SKM-1 treated with dmso at 0.1 percent for 144 hours (cell line): ENCODE results near the gene SLC16A6.
A peak's percentile ranks its signal among the peaks of the same experiment; 100 is the strongest.
"Not testable (repeated sequence)": the region's sequence is repeated elsewhere in the genome, so short reads cannot be mapped to it uniquely, and the experiment has no call there.

Experiments
- DNase-seq: peaks from one replicate; lab custom pipeline; 2025; ENCODE audit not compliant: unreplicated experiment; lab: John Stamatoyannopoulos, UW

SLC16A6 gene

GRCh38 chr17:68314916-68315535 is 24.1 kb upstream of the SLC16A6 start:
- peak; percentile 32 for DNase-seq

- no peak for DNase-seq
Observed at GRCh38 chr17:68310152-68310551, 19.2 kb upstream of the SLC16A6 start.

- DNase-seq: not testable (repeated sequence)
Observed at GRCh38 chr17:68309066-68309670, 18.2 kb upstream of the SLC16A6 start.

GRCh38 chr17:68308486-68308885 is 17.6 kb upstream of the SLC16A6 start:
- DNase-seq: not testable (repeated sequence)

- DNase-seq: no peak
Observed at GRCh38 chr17:68307443-68307842, 16.5 kb upstream of the SLC16A6 start.

- no peak for DNase-seq
Observed at GRCh38 chr17:68306819-68307218, 15.9 kb upstream of the SLC16A6 start.

- DNase-seq: no peak
Observed at GRCh38 chr17:68305142-68305541, 14.2 kb upstream of the SLC16A6 start.

- DNase-seq: no peak
Observed at GRCh38 chr17:68304706-68305105, 13.8 kb upstream of the SLC16A6 start.

GRCh38 chr17:68302666-68303065 is 11.7 kb upstream of the SLC16A6 start:
- DNase-seq: no peak

GRCh38 chr17:68302066-68302564 is 11.2 kb upstream of the SLC16A6 start:
- no peak for DNase-seq

GRCh38 chr17:68301438-68301959 is 10.6 kb upstream of the SLC16A6 start:
- DNase-seq: no peak

- no peak for DNase-seq
Observed at GRCh38 chr17:68299817-68300216, 8.9 kb upstream of the SLC16A6 start.

- no peak for DNase-seq
Observed at GRCh38 chr17:68298601-68299000, 7.7 kb upstream of the SLC16A6 start.

- DNase-seq: no peak
Observed at GRCh38 chr17:68297195-68297594, 6.3 kb upstream of the SLC16A6 start.

GRCh38 chr17:68296217-68297191 is 5.6 kb upstream of the SLC16A6 start:
- no peak for DNase-seq

- no peak for DNase-seq
Observed at GRCh38 chr17:68295086-68295485, 4.2 kb upstream of the SLC16A6 start.

GRCh38 chr17:68294617-68295016 is 3.7 kb upstream of the SLC16A6 start:
- DNase-seq: no peak

GRCh38 chr17:68294196-68294555 is 3.2 kb upstream of the SLC16A6 start:
- no peak for DNase-seq

GRCh38 chr17:68293490-68294195 is 2.7 kb upstream of the SLC16A6 start:
- no peak for DNase-seq

- no peak for DNase-seq
Observed at GRCh38 chr17:68292689-68293040, 1.7 kb upstream of the SLC16A6 start.
